Hematopoietic multipotent progenitor cell treated with erythropoietin and hydrocortisone succinate and interleukin-3 and kit ligand, for 8 days (in vitro differentiated cells): ENCODE measurements around the gene TSC2.
"Not testable (repeated sequence)": the region's sequence is repeated elsewhere in the genome, so short reads cannot be mapped to it uniquely, and the experiment has no call there.

Source experiments
- DNase-seq: peaks from one replicate; pipeline ENCODE4 v3.0.0-alpha.2; 2015

TSC2 gene

GRCh38 chr16:2087748-2088631 is 40.2 kb downstream of the TSC2 start:
- no peak for DNase-seq

- DNase-seq, result no peak
These were observed 41.1 kb downstream of the TSC2 start for GRCh38 chr16:2088759-2089358.

GRCh38 chr16:2089706-2090480 is 42.1 kb downstream of the TSC2 start:
- DNase-seq, result no peak

- DNase-seq, result no peak
These were observed 42.6 kb downstream of the TSC2 start for GRCh38 chr16:2090481-2090776.

GRCh38 chr16:2090777-2091546 is 43.2 kb downstream of the TSC2 start:
- DNase-seq, result no peak

- DNase-seq, result no peak
These were observed 43.9 kb downstream of the TSC2 start for GRCh38 chr16:2091547-2092255.

- no peak for DNase-seq
These were observed 44.5 kb downstream of the TSC2 start for GRCh38 chr16:2092256-2092620.

- DNase-seq, result no peak
These were observed 45.1 kb downstream of the TSC2 start for GRCh38 chr16:2092866-2093265.

- no peak for DNase-seq
These were observed 46.0 kb downstream of the TSC2 start for GRCh38 chr16:2093793-2094192.

GRCh38 chr16:2095315-2095853 is 47.6 kb downstream of the TSC2 start:
- no peak for DNase-seq

- DNase-seq, result no peak
These were observed 48.3 kb downstream of the TSC2 start for GRCh38 chr16:2095918-2096582.

- DNase-seq, result no peak
These were observed 49.2 kb downstream of the TSC2 start for GRCh38 chr16:2096853-2097595.

- not testable (repeated sequence) for DNase-seq
These were observed 49.9 kb downstream of the TSC2 start for GRCh38 chr16:2097689-2098088.

GRCh38 chr16:2101581-2101980 is 53.8 kb downstream of the TSC2 start:
- not testable (repeated sequence) for DNase-seq

GRCh38 chr16:2102471-2102870 is 54.7 kb downstream of the TSC2 start:
- DNase-seq, result no peak

- not testable (repeated sequence) for DNase-seq
These were observed 56.7 kb downstream of the TSC2 start for GRCh38 chr16:2104464-2104863.

- not testable (repeated sequence) for DNase-seq
These were observed 57.5 kb downstream of the TSC2 start for GRCh38 chr16:2105291-2105690.

- DNase-seq, result not testable (repeated sequence)
These were observed 58.0 kb downstream of the TSC2 start for GRCh38 chr16:2105769-2106168.

GRCh38 chr16:2106211-2106610 is 58.4 kb downstream of the TSC2 start:
- DNase-seq, result not testable (repeated sequence)

GRCh38 chr16:2107121-2107790 is 59.5 kb downstream of the TSC2 start:
- DNase-seq, result not testable (repeated sequence)
